HepG2 (cell line): ENCODE data around the gene FRMD8. TPM values are rescaled to one million over a fixed set of nuclear protein-coding genes. Genes with fewer than 3 reads are reported as not detected.

ENCODE experiments used
- AKAP8 ChIP-seq: sonication (generic); formaldehyde crosslinking; IDR thresholded peaks from 2 replicates; pipeline ENCODE4 v1.5.1; 2020; ENCODE audit warnings: mild to moderate bottlenecking, missing genetic modification reagents
- CBX1 ChIP-seq: IDR thresholded peaks from one replicate; pipeline ENCODE4 v1.6.1; 2016; ENCODE audit warnings: antibody characterized with exemption, low read depth
- MEF2D ChIP-seq: sonication (generic); formaldehyde crosslinking; IDR thresholded peaks from 2 replicates; pipeline ENCODE4 v1.5.1; 2020; ENCODE audit warnings: mild to moderate bottlenecking, missing genetic modification reagents
- MTF2 ChIP-seq: sonication (generic); formaldehyde crosslinking; IDR thresholded peaks from 2 replicates; pipeline ENCODE4 v1.5.0; 2020; ENCODE audit warnings: missing genetic modification reagents, borderline replicate concordance
- MZF1 ChIP-seq: sonication (generic); formaldehyde crosslinking; IDR thresholded peaks from 2 replicates; pipeline ENCODE4 v1.8.1; 2023; ENCODE audit warnings: mild to moderate bottlenecking, missing genetic modification reagents, borderline replicate concordance
- SCMH1 ChIP-seq: sonication (generic); formaldehyde crosslinking; IDR thresholded peaks from 2 replicates; pipeline ENCODE4 v1.9.0; 2021; ENCODE audit warnings: missing genetic modification reagents, mild to moderate bottlenecking, borderline replicate concordance
- WIZ ChIP-seq: sonication (generic); formaldehyde crosslinking; IDR thresholded peaks from 2 replicates; pipeline ENCODE4 v1.5.1; 2020; ENCODE audit warnings: mild to moderate bottlenecking, missing genetic modification reagents
- ZNF569 ChIP-seq: sonication (generic); formaldehyde crosslinking; IDR thresholded peaks from 2 replicates; pipeline ENCODE4 v1.5.0; 2020; ENCODE audit warnings: mild to moderate bottlenecking, missing genetic modification reagents, moderate library complexity, borderline replicate concordance
- ZNF737 ChIP-seq: sonication (generic); formaldehyde crosslinking; IDR thresholded peaks from 2 replicates; pipeline ENCODE4 v1.5.0; 2020; ENCODE audit warnings: missing genetic modification reagents, mild to moderate bottlenecking, borderline replicate concordance
- ZNF746 ChIP-seq: sonication (generic); formaldehyde crosslinking; IDR thresholded peaks from 2 replicates; pipeline ENCODE4 v1.8.0; 2022; ENCODE audit warnings: mild to moderate bottlenecking, missing genetic modification reagents
- polyA plus RNA-seq, 8 experiments: library from polyadenylated mRNA; depleted of rRNA in 3 of 8; stranded (reverse) in 7 of 8; unstranded in 1 of 8; fragments of >200 nt; fragmentation: Illumina TruSeq in 4 of 8; extraction: Trizol in 4 of 8; gene quantifications; 2 replicates each; pipeline versions ENCODE4 v1.2.1 to v1.2.3, GENCODE V29; 2011 to 2016; ENCODE audit warnings: low read depth in 4 of 8, missing spikeins in 1 of 8, mixed read lengths in 1 of 8; ENCODE audit not compliant: insufficient read depth in 1 of 8
- total RNA-seq, 5 experiments: library from RNA; depleted of rRNA; stranded (reverse); fragments of >200 nt; fragmentation: Illumina TruSeq; extraction: Trizol; gene quantifications; 2 replicates each; pipeline ENCODE4 v1.2.3, GENCODE V29; 2016; ENCODE audit warnings: low read depth in 1 of 5
- TF ChIP-seq, protein P1 (sequence below): sonication (generic); formaldehyde crosslinking; IDR thresholded peaks from 2 replicates; pipeline ENCODE4 v1.4.0; 2020; ENCODE audit warnings: missing genetic modification reagents
- TF ChIP-seq, protein P2 (sequence below): sonication (generic); formaldehyde crosslinking; IDR thresholded peaks from 2 replicates; pipeline ENCODE4 v1.8.0; 2022; ENCODE audit warnings: mild to moderate bottlenecking, missing genetic modification reagents, moderate library complexity
- TF ChIP-seq, protein P3 (sequence below): sonication (generic); formaldehyde crosslinking; IDR thresholded peaks from 2 replicates; pipeline ENCODE4 v1.4.0; 2020; ENCODE audit warnings: missing genetic modification reagents
- TF ChIP-seq, protein P4 (sequence below): IDR thresholded peaks from 2 replicates; pipeline ENCODE4 v1.6.1; 2016; ENCODE audit warnings: low read depth, control low read depth
- TF ChIP-seq, protein P5 (sequence below): IDR thresholded peaks from 2 replicates; pipeline ENCODE4 v1.6.1; 2018; ENCODE audit warnings: missing genetic modification reagents
- TF ChIP-seq, protein P6 (sequence below): sonication (generic); formaldehyde crosslinking; IDR thresholded peaks from 2 replicates; pipeline ENCODE4 v1.4.0; 2020; ENCODE audit warnings: mild to moderate bottlenecking, missing genetic modification reagents
- TF ChIP-seq, protein P7 (sequence below): sonication (generic); formaldehyde crosslinking; IDR thresholded peaks from 2 replicates; pipeline ENCODE4 v1.4.0; 2020; ENCODE audit warnings: missing genetic modification reagents, mild to moderate bottlenecking, borderline replicate concordance
- TF ChIP-seq, protein P8 (sequence below): sonication (generic); formaldehyde crosslinking; IDR thresholded peaks from 2 replicates; pipeline ENCODE4 v1.5.0; 2020; ENCODE audit warnings: missing genetic modification reagents

FRMD8 gene
- total and polyA plus RNA-seq, 2 of the 13 experiments (the other 11 are each of a cell fraction or from before 2014, with no cell fraction given), result 5.8 to 20.6 TPM

DNA sequence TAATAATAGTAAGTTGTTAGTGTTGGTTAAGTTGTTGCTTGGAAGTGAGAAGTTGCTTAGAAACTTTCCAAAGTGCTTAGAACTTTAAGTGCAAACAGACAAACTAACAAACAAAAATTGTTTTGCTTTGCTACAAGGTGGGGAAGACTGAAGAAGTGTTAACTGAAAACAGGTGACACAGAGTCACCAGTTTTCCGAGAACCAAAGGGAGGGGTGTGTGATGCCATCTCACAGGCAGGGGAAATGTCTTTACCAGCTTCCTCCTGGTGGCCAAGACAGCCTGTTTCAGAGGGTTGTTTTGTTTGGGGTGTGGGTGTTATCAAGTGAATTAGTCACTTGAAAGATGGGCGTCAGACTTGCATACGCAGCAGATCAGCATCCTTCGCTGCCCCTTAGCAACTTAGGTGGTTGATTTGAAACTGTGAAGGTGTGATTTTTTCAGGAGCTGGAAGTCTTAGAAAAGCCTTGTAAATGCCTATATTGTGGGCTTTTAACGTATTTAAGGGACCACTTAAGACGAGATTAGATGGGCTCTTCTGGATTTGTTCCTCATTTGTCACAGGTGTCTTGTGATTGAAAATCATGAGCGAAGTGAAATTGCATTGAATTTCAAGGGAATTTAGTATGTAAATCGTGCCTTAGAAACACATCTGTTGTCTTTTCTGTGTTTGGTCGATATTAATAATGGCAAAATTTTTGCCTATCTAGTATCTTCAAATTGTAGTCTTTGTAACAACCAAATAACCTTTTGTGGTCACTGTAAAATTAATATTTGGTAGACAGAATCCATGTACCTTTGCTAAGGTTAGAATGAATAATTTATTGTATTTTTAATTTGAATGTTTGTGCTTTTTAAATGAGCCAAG is 38.9 kb downstream of the FRMD8 start (continued):
- TF ChIP-seq, protein P1, sequence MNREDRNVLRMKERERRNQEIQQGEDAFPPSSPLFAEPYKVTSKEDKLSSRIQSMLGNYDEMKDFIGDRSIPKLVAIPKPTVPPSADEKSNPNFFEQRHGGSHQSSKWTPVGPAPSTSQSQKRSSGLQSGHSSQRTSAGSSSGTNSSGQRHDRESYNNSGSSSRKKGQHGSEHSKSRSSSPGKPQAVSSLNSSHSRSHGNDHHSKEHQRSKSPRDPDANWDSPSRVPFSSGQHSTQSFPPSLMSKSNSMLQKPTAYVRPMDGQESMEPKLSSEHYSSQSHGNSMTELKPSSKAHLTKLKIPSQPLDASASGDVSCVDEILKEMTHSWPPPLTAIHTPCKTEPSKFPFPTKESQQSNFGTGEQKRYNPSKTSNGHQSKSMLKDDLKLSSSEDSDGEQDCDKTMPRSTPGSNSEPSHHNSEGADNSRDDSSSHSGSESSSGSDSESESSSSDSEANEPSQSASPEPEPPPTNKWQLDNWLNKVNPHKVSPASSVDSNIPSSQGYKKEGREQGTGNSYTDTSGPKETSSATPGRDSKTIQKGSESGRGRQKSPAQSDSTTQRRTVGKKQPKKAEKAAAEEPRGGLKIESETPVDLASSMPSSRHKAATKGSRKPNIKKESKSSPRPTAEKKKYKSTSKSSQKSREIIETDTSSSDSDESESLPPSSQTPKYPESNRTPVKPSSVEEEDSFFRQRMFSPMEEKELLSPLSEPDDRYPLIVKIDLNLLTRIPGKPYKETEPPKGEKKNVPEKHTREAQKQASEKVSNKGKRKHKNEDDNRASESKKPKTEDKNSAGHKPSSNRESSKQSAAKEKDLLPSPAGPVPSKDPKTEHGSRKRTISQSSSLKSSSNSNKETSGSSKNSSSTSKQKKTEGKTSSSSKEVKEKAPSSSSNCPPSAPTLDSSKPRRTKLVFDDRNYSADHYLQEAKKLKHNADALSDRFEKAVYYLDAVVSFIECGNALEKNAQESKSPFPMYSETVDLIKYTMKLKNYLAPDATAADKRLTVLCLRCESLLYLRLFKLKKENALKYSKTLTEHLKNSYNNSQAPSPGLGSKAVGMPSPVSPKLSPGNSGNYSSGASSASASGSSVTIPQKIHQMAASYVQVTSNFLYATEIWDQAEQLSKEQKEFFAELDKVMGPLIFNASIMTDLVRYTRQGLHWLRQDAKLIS (CRISPR knock-in tag), result peak; percentile 93
- TF ChIP-seq, protein P2, sequence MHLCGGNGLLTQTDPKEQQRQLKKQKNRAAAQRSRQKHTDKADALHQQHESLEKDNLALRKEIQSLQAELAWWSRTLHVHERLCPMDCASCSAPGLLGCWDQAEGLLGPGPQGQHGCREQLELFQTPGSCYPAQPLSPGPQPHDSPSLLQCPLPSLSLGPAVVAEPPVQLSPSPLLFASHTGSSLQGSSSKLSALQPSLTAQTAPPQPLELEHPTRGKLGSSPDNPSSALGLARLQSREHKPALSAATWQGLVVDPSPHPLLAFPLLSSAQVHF (CRISPR knock-in tag), result no peak
- TF ChIP-seq MZF1 (no peak), ZNF569 (CRISPR knock-in tag) (no peak), ZNF737 (no peak), MTF2 (CRISPR knock-in tag) (no peak), ZNF746 (CRISPR knock-in tag) (no peak), MEF2D (CRISPR knock-in tag) (no peak), SCMH1 (no peak), WIZ (CRISPR knock-in tag) (no peak), CBX1 (no peak), AKAP8 (CRISPR knock-in tag) (no peak)
- TF ChIP-seq, protein P3, sequence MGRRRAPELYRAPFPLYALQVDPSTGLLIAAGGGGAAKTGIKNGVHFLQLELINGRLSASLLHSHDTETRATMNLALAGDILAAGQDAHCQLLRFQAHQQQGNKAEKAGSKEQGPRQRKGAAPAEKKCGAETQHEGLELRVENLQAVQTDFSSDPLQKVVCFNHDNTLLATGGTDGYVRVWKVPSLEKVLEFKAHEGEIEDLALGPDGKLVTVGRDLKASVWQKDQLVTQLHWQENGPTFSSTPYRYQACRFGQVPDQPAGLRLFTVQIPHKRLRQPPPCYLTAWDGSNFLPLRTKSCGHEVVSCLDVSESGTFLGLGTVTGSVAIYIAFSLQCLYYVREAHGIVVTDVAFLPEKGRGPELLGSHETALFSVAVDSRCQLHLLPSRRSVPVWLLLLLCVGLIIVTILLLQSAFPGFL (CRISPR knock-in tag), result no peak
- TF ChIP-seq, protein P4, sequence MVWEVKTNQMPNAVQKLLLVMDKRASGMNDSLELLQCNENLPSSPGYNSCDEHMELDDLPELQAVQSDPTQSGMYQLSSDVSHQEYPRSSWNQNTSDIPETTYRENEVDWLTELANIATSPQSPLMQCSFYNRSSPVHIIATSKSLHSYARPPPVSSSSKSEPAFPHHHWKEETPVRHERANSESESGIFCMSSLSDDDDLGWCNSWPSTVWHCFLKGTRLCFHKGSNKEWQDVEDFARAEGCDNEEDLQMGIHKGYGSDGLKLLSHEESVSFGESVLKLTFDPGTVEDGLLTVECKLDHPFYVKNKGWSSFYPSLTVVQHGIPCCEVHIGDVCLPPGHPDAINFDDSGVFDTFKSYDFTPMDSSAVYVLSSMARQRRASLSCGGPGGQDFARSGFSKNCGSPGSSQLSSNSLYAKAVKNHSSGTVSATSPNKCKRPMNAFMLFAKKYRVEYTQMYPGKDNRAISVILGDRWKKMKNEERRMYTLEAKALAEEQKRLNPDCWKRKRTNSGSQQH, result no peak
- TF ChIP-seq, protein P5, sequence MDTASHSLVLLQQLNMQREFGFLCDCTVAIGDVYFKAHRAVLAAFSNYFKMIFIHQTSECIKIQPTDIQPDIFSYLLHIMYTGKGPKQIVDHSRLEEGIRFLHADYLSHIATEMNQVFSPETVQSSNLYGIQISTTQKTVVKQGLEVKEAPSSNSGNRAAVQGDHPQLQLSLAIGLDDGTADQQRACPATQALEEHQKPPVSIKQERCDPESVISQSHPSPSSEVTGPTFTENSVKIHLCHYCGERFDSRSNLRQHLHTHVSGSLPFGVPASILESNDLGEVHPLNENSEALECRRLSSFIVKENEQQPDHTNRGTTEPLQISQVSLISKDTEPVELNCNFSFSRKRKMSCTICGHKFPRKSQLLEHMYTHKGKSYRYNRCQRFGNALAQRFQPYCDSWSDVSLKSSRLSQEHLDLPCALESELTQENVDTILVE, result no peak
- TF ChIP-seq, protein P6, sequence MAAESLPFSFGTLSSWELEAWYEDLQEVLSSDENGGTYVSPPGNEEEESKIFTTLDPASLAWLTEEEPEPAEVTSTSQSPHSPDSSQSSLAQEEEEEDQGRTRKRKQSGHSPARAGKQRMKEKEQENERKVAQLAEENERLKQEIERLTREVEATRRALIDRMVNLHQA (CRISPR knock-in tag), result no peak
- TF ChIP-seq, protein P7, sequence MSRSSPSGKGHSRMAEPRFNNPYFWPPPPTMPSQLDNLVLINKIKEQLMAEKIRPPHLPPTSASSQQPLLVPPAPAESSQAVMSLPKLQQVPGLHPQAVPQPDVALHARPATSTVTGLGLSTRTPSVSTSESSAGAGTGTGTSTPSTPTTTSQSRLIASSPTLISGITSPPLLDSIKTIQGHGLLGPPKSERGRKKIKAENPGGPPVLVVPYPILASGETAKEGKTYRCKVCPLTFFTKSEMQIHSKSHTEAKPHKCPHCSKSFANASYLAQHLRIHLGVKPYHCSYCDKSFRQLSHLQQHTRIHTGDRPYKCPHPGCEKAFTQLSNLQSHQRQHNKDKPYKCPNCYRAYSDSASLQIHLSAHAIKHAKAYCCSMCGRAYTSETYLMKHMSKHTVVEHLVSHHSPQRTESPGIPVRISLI (CRISPR knock-in tag), result no peak
- TF ChIP-seq, protein P8, sequence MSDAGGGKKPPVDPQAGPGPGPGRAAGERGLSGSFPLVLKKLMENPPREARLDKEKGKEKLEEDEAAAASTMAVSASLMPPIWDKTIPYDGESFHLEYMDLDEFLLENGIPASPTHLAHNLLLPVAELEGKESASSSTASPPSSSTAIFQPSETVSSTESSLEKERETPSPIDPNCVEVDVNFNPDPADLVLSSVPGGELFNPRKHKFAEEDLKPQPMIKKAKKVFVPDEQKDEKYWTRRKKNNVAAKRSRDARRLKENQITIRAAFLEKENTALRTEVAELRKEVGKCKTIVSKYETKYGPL (CRISPR knock-in tag), result no peak
